Testis (tissue), 2 donors: ENCODE data around the gene GRM7.

Source experiments
- POLR2A ChIP-seq: fragments of 450-650 bp; IDR thresholded peaks from one replicate; pipeline ENCODE4 v1.6.1; 2017; ENCODE audit warnings: antibody characterized with exemption, mild to moderate bottlenecking, moderate library complexity
- TF ChIP-seq, protein P1 (sequence below), 3 experiments: fragments of 450-650 bp in 2 of 3; fragments of 200-600 bp in 1 of 3; sonication (generic) in 1 of 3; IDR thresholded peaks; one replicate each; pipeline ENCODE4 v1.5.1; 2016 to 2019; ENCODE audit warnings: antibody characterized with exemption in 3 of 3, mild to moderate bottlenecking in 2 of 3, moderate library complexity in 1 of 3

DNA sequence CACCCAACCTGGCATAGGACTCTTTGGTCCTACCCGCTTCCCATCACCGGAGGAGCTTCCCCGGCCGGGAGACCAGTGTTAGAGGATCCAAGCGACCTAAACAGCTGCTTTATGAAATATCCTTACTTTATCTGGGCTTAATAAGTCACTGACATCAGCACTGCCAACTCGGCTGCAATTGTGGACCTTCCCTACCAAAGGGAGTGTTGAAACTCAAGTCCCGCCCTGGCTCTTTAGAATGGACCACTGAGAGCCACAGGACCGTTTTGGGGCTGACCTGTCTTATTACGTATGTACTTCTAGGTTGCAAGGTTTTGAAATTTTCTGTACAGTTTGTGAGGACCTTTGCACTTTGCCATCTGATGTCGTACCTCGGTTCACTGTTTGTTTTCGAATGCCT is 879.5 kb downstream of the GRM7 start:
- TF ChIP-seq, protein P1, sequence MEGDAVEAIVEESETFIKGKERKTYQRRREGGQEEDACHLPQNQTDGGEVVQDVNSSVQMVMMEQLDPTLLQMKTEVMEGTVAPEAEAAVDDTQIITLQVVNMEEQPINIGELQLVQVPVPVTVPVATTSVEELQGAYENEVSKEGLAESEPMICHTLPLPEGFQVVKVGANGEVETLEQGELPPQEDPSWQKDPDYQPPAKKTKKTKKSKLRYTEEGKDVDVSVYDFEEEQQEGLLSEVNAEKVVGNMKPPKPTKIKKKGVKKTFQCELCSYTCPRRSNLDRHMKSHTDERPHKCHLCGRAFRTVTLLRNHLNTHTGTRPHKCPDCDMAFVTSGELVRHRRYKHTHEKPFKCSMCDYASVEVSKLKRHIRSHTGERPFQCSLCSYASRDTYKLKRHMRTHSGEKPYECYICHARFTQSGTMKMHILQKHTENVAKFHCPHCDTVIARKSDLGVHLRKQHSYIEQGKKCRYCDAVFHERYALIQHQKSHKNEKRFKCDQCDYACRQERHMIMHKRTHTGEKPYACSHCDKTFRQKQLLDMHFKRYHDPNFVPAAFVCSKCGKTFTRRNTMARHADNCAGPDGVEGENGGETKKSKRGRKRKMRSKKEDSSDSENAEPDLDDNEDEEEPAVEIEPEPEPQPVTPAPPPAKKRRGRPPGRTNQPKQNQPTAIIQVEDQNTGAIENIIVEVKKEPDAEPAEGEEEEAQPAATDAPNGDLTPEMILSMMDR (IDR thresholded peaks at IDR 0.05): no peak
- TF ChIP-seq POLR2A: no peak
